ENCODE measurements around the gene CARD9. TPM values are rescaled to one million over a fixed set of nuclear protein-coding genes. Genes with fewer than 3 reads are reported as not detected.

The CARD9 gene
- total and polyA plus RNA-seq, 11 donors = 0.30 to 7.1 (median 0.77) TPM

- no peak for TF ChIP-seq POLR2A (IDR thresholded peaks at IDR 0.05)
- TF ChIP-seq, protein P1, sequence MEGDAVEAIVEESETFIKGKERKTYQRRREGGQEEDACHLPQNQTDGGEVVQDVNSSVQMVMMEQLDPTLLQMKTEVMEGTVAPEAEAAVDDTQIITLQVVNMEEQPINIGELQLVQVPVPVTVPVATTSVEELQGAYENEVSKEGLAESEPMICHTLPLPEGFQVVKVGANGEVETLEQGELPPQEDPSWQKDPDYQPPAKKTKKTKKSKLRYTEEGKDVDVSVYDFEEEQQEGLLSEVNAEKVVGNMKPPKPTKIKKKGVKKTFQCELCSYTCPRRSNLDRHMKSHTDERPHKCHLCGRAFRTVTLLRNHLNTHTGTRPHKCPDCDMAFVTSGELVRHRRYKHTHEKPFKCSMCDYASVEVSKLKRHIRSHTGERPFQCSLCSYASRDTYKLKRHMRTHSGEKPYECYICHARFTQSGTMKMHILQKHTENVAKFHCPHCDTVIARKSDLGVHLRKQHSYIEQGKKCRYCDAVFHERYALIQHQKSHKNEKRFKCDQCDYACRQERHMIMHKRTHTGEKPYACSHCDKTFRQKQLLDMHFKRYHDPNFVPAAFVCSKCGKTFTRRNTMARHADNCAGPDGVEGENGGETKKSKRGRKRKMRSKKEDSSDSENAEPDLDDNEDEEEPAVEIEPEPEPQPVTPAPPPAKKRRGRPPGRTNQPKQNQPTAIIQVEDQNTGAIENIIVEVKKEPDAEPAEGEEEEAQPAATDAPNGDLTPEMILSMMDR (IDR thresholded peaks at IDR 0.05) = no peak
- Histone ChIP-seq H3K27me3 (no peaks in the 10 kb centered on the region), H3K9me3 (no peaks in the 10 kb centered on the region), H3K36me3 (peaks cover 0 to 62% (median 48%) of the 10 kb centered on the region in 9 donors), H3K27ac (no peak overlapping the region), H3K4me1 (peaks cover 0 to 26% (median 17%) of the 10 kb centered on the region in 12 donors), H3K4me3 (peak overlapping the region in 2 of 12 donors; percentile 2 to 94)
- DNase-seq (no peak), ATAC-seq (no peak)
- 92 to 95% (median 93%) methylated on average over 11 to 12 of the region's 12 CpGs for WGBS, 4 donors
- intact Hi-C loops (cut with DNase I) = loop anchor here in 2 of 10 donors (2.0 to 5.0 kb wide), 2 partner anchors 57 to 86 kb away; no protein-coding TSS in a partner anchor
Observed at GRCh38 chr9:136398286-136398685, 24.8 kb upstream of the CARD9 start.

- Histone ChIP-seq H3K9me3 (no peaks in the 10 kb centered on the region), H3K36me3 (peaks cover 0 to 68% (median 54%) of the 10 kb centered on the region in 9 donors), H3K4me1 (peaks cover 0 to 26% (median 17%) of the 10 kb centered on the region in 12 donors), H3K4me3 (no peak overlapping the region), H3K27ac (no peak overlapping the region), H3K27me3 (no peaks in the 10 kb centered on the region)
- WGBS, 4 donors = 76 to 86% (median 80%) methylated on average over 6 of the region's 6 CpGs
- TF ChIP-seq, protein P1 (IDR thresholded peaks at IDR 0.05) = no peak
- TF ChIP-seq POLR2A (IDR thresholded peaks at IDR 0.05) = no peak
- ATAC-seq = no peak
- intact Hi-C loops (cut with DNase I) = loop anchor here in 3 of 10 donors (2.0 to 5.0 kb wide), 3 partner anchors 57 to 85 kb away; no protein-coding TSS in a partner anchor
- DNase-seq = no peak
Observed at GRCh38 chr9:136397643-136398042, 24.2 kb upstream of the CARD9 start.

GRCh38 chr9:136396219-136396515 lies 22.7 kb upstream of the CARD9 start:
- no peak for ATAC-seq
- Histone ChIP-seq H3K27ac (no peak overlapping the region), H3K36me3 (peaks cover 0 to 71% (median 60%) of the 10 kb centered on the region in 9 donors), H3K4me3 (no peak overlapping the region), H3K27me3 (no peaks in the 10 kb centered on the region), H3K4me1 (peaks cover 0 to 26% (median 17%) of the 10 kb centered on the region in 12 donors), H3K9me3 (no peaks in the 10 kb centered on the region)
- WGBS, 4 donors = 87 to 93% (median 91%) methylated on average over 4 of the region's 4 CpGs
- TF ChIP-seq POLR2A (IDR thresholded peaks at IDR 0.05) = no peak
- DNase-seq = no peak
- intact Hi-C loops (cut with DNase I) = loop anchor here in 2 of 10 donors (2.0 to 5.0 kb wide), 2 partner anchors 57 to 84 kb away; no protein-coding TSS in a partner anchor

DNA sequence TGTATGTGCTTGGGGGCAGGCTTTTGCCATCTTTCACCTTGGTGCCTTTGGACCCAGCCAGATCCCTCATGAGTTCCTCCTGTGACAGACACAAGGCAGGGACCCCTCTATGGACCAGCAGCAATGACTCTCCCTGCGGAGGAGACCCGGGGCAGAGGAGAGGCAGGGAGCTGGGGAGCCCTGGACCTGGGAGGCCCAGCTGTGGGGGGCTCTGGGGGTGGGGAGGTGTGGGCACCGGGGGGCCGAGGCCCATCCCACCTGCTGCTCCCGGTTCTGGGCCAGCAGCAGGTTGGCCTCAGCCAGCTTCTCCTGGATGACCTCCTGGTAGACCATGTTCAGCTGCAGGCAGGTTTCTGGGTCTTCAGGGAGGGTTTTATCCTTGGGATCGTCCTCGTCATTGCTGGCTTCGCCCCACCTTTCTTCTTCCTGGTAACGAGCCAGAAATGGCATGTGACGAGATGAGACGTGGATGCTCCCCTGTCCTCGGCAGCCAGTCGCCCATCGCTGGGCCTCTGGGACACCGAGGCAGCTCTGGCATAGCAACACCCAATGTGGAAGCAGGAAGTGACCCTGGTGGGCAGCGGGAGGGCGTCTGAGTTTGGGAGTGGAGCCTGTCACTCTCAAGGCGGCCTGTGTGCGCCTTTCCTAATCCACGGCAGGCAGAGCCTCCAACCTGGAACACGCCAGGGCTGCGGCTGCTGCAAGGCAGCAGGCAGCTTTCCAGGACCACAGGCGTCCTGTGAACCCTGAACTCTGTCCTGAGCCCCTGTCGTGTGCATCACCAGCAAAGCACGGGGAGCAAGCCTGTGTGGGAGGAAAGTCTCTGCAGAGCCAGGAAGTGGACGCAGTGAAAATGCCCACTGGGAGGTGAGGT lies 22.1 kb upstream of the CARD9 start:
- intact Hi-C loops (cut with DNase I) = loop anchor here in 2 of 10 donors (2.0 to 5.0 kb wide), 2 partner anchors 57 to 83 kb away; no protein-coding TSS in a partner anchor
- peaks cover 0 to 23% (median 16%) of the 10 kb centered on the region in 12 donors for H3K4me1 ChIP-seq
- no peak overlapping the region for H3K4me3 ChIP-seq
- H3K27me3 ChIP-seq = no peaks in the 10 kb centered on the region
- no peak for TF ChIP-seq POLR2A (IDR thresholded peaks at IDR 0.05)
- TF ChIP-seq, protein P1 (IDR thresholded peaks at IDR 0.05) = no peak
- 82 to 90% (median 86%) methylated on average over 18 to 26 of the region's 26 CpGs for WGBS, 4 donors
- H3K36me3 ChIP-seq = peaks cover 0 to 77% (median 65%) of the 10 kb centered on the region in 9 donors
- ATAC-seq = no peak
- H3K27ac ChIP-seq = no peak overlapping the region
- no peak for DNase-seq
- no peaks in the 10 kb centered on the region for H3K9me3 ChIP-seq

Data from heart left ventricle (tissue), 16 donors.